ENCODE data around the gene CCZ1. TPM values are rescaled to one million over a fixed set of nuclear protein-coding genes. Genes with fewer than 3 reads are reported as not detected.

The CCZ1 gene
- total and polyA plus RNA-seq, 2 experiments from 2014 or later, result 93.7 to 140 TPM

DNA sequence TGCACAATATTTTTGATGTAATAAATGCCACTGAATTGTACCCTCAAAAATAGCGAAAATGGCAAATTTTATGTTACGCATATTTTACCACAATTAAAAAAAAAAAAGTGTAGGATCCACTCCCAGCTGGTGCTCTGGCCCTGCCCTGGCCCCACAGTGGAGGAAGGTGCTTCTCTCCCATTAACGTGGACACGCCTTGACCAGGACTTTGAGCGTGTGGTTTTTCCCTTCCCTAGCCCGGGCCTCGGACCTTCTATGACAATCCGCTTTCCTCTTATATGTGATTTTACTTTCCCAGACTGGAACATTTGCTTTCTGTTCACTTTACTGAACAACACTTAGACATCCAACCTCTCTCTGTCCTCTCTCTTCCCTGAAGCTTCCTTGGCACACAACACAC is 47.6 kb upstream of the CCZ1 start (continued):
- no peak for TF ChIP-seq STAT1 (IDR thresholded peaks at IDR 0.05; ENCODE audit: unreplicated experiment)
- no peak for TF ChIP-seq EZH2phosphoT487 (IDR thresholded peaks at IDR 0.05; ENCODE audit: unreplicated experiment)
- no peak for TF ChIP-seq ZNF114 (CRISPR knock-in tag; IDR thresholded peaks at IDR 0.05)
- TF ChIP-seq NANOG (IDR thresholded peaks at IDR 0.05; ENCODE audit: borderline replicate concordance), result no peak

DNA sequence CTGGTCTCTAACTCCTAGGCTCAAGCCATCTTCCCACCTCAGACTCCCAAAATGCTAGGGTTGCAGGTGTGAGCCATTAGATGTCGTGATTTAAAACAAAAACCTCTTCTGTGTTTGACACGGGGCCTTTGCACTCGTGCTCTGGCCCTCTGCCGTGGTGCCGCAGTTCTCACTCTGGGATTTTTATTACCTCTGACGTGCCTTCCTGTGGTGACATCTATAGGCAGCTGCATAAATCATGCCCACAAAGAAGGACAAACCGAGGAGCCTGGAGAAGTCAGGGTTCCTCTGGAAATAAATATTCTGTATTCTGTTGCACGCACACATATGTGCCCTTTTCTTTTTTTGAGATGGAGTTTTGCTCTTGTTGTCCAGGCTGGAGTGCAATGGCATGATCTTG is 43.8 kb upstream of the CCZ1 start:
- H3K27me3 ChIP-seq (ENCODE audit: insufficient read depth), result no peaks in the 10 kb centered on the region
- DNase-seq (ENCODE audit: low spot score) (no peak), ATAC-seq (no peak)
- Mint-ChIP-seq H3K36me3 (ENCODE audit: low read depth) (no peaks in the 10 kb centered on the region), H3K4me3 (no peak overlapping the region), H3K4me1 (no peaks in the 10 kb centered on the region; the same call in 2 of the 3 replicates), H3K27me3 (ENCODE audit: insufficient read depth, low read depth, poor library complexity) (peaks cover 3% of the 10 kb centered on the region), H3K27ac (no peak overlapping the region), H3K9me3 (no peaks in the 10 kb centered on the region)
- no peaks in the 10 kb centered on the region for H3K4me1 ChIP-seq (ENCODE audit: insufficient read depth)
- no peaks in the 10 kb centered on the region for H3K36me3 ChIP-seq (ENCODE audit: insufficient read depth)
- TF ChIP-seq, protein P1, sequence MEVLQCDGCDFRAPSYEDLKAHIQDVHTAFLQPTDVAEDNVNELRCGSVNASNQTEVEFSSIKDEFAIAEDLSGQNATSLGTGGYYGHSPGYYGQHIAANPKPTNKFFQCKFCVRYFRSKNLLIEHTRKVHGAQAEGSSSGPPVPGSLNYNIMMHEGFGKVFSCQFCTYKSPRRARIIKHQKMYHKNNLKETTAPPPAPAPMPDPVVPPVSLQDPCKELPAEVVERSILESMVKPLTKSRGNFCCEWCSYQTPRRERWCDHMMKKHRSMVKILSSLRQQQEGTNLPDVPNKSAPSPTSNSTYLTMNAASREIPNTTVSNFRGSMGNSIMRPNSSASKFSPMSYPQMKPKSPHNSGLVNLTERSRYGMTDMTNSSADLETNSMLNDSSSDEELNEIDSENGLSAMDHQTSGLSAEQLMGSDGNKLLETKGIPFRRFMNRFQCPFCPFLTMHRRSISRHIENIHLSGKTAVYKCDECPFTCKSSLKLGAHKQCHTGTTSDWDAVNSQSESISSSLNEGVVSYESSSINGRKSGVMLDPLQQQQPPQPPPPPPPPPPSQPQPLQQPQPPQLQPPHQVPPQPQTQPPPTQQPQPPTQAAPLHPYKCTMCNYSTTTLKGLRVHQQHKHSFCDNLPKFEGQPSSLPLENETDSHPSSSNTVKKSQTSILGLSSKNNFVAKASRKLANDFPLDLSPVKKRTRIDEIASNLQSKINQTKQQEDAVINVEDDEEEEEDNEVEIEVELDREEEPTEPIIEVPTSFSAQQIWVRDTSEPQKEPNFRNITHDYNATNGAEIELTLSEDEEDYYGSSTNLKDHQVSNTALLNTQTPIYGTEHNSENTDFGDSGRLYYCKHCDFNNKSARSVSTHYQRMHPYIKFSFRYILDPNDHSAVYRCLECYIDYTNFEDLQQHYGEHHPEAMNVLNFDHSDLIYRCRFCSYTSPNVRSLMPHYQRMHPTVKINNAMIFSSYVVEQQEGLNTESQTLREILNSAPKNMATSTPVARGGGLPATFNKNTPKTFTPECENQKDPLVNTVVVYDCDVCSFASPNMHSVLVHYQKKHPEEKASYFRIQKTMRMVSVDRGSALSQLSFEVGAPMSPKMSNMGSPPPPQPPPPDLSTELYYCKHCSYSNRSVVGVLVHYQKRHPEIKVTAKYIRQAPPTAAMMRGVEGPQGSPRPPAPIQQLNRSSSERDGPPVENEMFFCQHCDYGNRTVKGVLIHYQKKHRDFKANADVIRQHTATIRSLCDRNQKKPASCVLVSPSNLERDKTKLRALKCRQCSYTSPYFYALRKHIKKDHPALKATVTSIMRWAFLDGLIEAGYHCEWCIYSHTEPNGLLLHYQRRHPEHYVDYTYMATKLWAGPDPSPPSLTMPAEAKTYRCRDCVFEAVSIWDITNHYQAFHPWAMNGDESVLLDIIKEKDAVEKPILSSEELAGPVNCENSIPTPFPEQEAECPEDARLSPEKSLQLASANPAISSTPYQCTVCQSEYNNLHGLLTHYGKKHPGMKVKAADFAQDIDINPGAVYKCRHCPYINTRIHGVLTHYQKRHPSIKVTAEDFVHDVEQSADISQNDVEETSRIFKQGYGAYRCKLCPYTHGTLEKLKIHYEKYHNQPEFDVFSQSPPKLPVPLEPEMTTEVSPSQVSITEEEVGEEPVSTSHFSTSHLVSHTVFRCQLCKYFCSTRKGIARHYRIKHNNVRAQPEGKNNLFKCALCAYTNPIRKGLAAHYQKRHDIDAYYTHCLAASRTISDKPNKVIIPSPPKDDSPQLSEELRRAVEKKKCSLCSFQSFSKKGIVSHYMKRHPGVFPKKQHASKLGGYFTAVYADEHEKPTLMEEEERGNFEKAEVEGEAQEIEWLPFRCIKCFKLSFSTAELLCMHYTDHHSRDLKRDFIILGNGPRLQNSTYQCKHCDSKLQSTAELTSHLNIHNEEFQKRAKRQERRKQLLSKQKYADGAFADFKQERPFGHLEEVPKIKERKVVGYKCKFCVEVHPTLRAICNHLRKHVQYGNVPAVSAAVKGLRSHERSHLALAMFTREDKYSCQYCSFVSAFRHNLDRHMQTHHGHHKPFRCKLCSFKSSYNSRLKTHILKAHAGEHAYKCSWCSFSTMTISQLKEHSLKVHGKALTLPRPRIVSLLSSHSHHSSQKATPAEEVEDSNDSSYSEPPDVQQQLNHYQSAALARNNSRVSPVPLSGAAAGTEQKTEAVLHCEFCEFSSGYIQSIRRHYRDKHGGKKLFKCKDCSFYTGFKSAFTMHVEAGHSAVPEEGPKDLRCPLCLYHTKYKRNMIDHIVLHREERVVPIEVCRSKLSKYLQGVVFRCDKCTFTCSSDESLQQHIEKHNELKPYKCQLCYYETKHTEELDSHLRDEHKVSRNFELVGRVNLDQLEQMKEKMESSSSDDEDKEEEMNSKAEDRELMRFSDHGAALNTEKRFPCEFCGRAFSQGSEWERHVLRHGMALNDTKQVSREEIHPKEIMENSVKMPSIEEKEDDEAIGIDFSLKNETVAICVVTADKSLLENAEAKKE (CRISPR knock-in tag; IDR thresholded peaks at IDR 0.05), result no peak
- TF ChIP-seq, protein P2, sequence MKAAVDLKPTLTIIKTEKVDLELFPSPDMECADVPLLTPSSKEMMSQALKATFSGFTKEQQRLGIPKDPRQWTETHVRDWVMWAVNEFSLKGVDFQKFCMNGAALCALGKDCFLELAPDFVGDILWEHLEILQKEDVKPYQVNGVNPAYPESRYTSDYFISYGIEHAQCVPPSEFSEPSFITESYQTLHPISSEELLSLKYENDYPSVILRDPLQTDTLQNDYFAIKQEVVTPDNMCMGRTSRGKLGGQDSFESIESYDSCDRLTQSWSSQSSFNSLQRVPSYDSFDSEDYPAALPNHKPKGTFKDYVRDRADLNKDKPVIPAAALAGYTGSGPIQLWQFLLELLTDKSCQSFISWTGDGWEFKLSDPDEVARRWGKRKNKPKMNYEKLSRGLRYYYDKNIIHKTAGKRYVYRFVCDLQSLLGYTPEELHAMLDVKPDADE (IDR thresholded peaks at IDR 0.05), result no peak
- TF ChIP-seq EZH2 (IDR thresholded peaks at IDR 0.05; ENCODE audit: low read depth, unreplicated experiment) (no peak), CREB1 (CRISPR knock-in tag; IDR thresholded peaks at IDR 0.05; ENCODE audit: low read depth) (no peak), POLR2AphosphoS5 (IDR thresholded peaks at IDR 0.05; ENCODE audit: low read depth) (no peak), ZNF114 (CRISPR knock-in tag; IDR thresholded peaks at IDR 0.05) (no peak), JUNB (IDR thresholded peaks at IDR 0.05; ENCODE audit: unreplicated experiment) (no peak), NANOG (IDR thresholded peaks at IDR 0.05; ENCODE audit: borderline replicate concordance) (no peak), EZH2phosphoT487 (IDR thresholded peaks at IDR 0.05; ENCODE audit: unreplicated experiment) (no peak), ZNF331 (CRISPR knock-in tag; IDR thresholded peaks at IDR 0.05; ENCODE audit: low read depth) (no peak), STAT1 (IDR thresholded peaks at IDR 0.05; ENCODE audit: unreplicated experiment) (no peak)
- TF ChIP-seq, protein P3, sequence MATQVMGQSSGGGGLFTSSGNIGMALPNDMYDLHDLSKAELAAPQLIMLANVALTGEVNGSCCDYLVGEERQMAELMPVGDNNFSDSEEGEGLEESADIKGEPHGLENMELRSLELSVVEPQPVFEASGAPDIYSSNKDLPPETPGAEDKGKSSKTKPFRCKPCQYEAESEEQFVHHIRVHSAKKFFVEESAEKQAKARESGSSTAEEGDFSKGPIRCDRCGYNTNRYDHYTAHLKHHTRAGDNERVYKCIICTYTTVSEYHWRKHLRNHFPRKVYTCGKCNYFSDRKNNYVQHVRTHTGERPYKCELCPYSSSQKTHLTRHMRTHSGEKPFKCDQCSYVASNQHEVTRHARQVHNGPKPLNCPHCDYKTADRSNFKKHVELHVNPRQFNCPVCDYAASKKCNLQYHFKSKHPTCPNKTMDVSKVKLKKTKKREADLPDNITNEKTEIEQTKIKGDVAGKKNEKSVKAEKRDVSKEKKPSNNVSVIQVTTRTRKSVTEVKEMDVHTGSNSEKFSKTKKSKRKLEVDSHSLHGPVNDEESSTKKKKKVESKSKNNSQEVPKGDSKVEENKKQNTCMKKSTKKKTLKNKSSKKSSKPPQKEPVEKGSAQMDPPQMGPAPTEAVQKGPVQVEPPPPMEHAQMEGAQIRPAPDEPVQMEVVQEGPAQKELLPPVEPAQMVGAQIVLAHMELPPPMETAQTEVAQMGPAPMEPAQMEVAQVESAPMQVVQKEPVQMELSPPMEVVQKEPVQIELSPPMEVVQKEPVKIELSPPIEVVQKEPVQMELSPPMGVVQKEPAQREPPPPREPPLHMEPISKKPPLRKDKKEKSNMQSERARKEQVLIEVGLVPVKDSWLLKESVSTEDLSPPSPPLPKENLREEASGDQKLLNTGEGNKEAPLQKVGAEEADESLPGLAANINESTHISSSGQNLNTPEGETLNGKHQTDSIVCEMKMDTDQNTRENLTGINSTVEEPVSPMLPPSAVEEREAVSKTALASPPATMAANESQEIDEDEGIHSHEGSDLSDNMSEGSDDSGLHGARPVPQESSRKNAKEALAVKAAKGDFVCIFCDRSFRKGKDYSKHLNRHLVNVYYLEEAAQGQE (IDR thresholded peaks at IDR 0.05; ENCODE audit: unreplicated experiment), result no peak
- TF ChIP-seq, protein P4, sequence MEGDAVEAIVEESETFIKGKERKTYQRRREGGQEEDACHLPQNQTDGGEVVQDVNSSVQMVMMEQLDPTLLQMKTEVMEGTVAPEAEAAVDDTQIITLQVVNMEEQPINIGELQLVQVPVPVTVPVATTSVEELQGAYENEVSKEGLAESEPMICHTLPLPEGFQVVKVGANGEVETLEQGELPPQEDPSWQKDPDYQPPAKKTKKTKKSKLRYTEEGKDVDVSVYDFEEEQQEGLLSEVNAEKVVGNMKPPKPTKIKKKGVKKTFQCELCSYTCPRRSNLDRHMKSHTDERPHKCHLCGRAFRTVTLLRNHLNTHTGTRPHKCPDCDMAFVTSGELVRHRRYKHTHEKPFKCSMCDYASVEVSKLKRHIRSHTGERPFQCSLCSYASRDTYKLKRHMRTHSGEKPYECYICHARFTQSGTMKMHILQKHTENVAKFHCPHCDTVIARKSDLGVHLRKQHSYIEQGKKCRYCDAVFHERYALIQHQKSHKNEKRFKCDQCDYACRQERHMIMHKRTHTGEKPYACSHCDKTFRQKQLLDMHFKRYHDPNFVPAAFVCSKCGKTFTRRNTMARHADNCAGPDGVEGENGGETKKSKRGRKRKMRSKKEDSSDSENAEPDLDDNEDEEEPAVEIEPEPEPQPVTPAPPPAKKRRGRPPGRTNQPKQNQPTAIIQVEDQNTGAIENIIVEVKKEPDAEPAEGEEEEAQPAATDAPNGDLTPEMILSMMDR (conservative IDR thresholded peaks at IDR 0.05; ENCODE audit: low read depth in 2 of 2), result no peak
- no peaks in the 10 kb centered on the region for H4K20me1 ChIP-seq (replicated peaks; ENCODE audit: insufficient read depth)
- H3K79me2 ChIP-seq (replicated peaks; ENCODE audit: insufficient read depth), result no peaks in the 10 kb centered on the region
- H3K4me3 ChIP-seq, result no peak overlapping the region
- H3F3A ChIP-seq (replicated peaks; ENCODE audit: low read depth), result no peaks in the 10 kb centered on the region
- H3K9me2 ChIP-seq (ENCODE audit: insufficient read depth), result no peaks in the 10 kb centered on the region
- no peak overlapping the region for H3K4me2 ChIP-seq
- no peak overlapping the region for H3K27ac ChIP-seq (ENCODE audit: low read depth)
- no peak overlapping the region for H2AFZ ChIP-seq
